ENCODE measurements around the gene AIP. TPM values are rescaled to one million over a fixed set of nuclear protein-coding genes. Genes with fewer than 3 reads are reported as not detected.
A peak's percentile ranks its signal among the peaks of the same experiment; 100 is the strongest.

AIP gene
- total RNA-seq, 2 donors from 2014 or later: 45.3 to 57.9 TPM

GRCh38 chr11:67439321-67440228, 43.3 kb upstream of the AIP start:
- no peak for TF ChIP-seq CTCF (IDR thresholded peaks at IDR 0.05)
- intact Hi-C loops (cut with DNase I): no loop called here
- no peak overlapping the region for H3K4me3 ChIP-seq
- peak; percentile 61 for DNase-seq
- H3K4me1 ChIP-seq: peaks cover 11% of the 10 kb centered on the region
- H3K27ac ChIP-seq: peak overlapping the region; percentile 18
- peak overlapping the region; percentile 3 to 60 for H3K9ac ChIP-seq (ENCODE audit: low read depth in 2 of 2, low read length in 2 of 2)
- no peaks in the 10 kb centered on the region for H3K27me3 ChIP-seq
- H3K36me3 ChIP-seq: no peaks in the 10 kb centered on the region
- no peaks in the 10 kb centered on the region for H3K9me3 ChIP-seq

- Histone ChIP-seq H3K27me3 (no peaks in the 10 kb centered on the region), H3K9ac (ENCODE audit: low read depth in 2 of 2, low read length in 2 of 2) (peak overlapping the region in 1 of 2 donors; percentile 14), H3K4me3 (no peak overlapping the region), H3K27ac (peak overlapping the region; percentile 18), H3K4me1 (peaks cover 11% of the 10 kb centered on the region), H3K9me3 (no peaks in the 10 kb centered on the region), H3K36me3 (no peaks in the 10 kb centered on the region)
- TF ChIP-seq CTCF (IDR thresholded peaks at IDR 0.05): no peak
- intact Hi-C loops (cut with DNase I): no loop called here
- DNase-seq: no peak
Observed at GRCh38 chr11:67440229-67441097, 42.4 kb upstream of the AIP start.

GRCh38 chr11:67441098-67441563, 41.7 kb upstream of the AIP start:
- Histone ChIP-seq H3K9ac (ENCODE audit: low read depth in 2 of 2, low read length in 2 of 2) (no peak overlapping the region), H3K27me3 (no peaks in the 10 kb centered on the region), H3K4me1 (peaks cover 11% of the 10 kb centered on the region), H3K27ac (no peak overlapping the region), H3K4me3 (no peak overlapping the region), H3K9me3 (no peaks in the 10 kb centered on the region), H3K36me3 (no peaks in the 10 kb centered on the region)
- DNase-seq: no peak
- TF ChIP-seq CTCF (IDR thresholded peaks at IDR 0.05): no peak
- intact Hi-C loops (cut with DNase I): no loop called here

- Histone ChIP-seq H3K27me3 (no peaks in the 10 kb centered on the region), H3K9me3 (no peaks in the 10 kb centered on the region), H3K4me1 (peaks cover 11% of the 10 kb centered on the region), H3K9ac (ENCODE audit: low read depth in 2 of 2, low read length in 2 of 2) (peak overlapping the region in 1 of 2 donors; percentile 97), H3K36me3 (no peaks in the 10 kb centered on the region), H3K27ac (no peak overlapping the region), H3K4me3 (peak overlapping the region; percentile 98)
- no peak for TF ChIP-seq CTCF (IDR thresholded peaks at IDR 0.05)
- intact Hi-C loops (cut with DNase I): no loop called here
- no peak for DNase-seq
Observed at GRCh38 chr11:67441731-67442351, 41.0 kb upstream of the AIP start.

All from colonic mucosa (tissue), 4 donors.